IPS-20b (cell line): ENCODE results near the gene ITPKC.
"Not testable (repeated sequence)": the region's sequence is repeated elsewhere in the genome, so short reads cannot be mapped to it uniquely, and the experiment has no call there.

Source experiments
- H3K27ac ChIP-seq: one replicate; pipeline ENCODE4 v1.5.1; 2013; ENCODE audit warnings: low read length
- H3K27me3 ChIP-seq: 2 replicates; pipeline ENCODE4 v1.6.1; 2013; ENCODE audit warnings: mild to moderate bottlenecking, low read length, inconsistent platforms; ENCODE audit not compliant: insufficient read depth
- H3K36me3 ChIP-seq: 2 replicates; pipeline ENCODE4 v1.6.1; 2013; ENCODE audit warnings: low read depth, mild to moderate bottlenecking, inconsistent platforms, low read length, moderate library complexity; ENCODE audit not compliant: insufficient read depth
- H3K4me1 ChIP-seq: 2 replicates; pipeline ENCODE4 v1.6.1; 2013; ENCODE audit warnings: mild to moderate bottlenecking, control low read depth, inconsistent platforms, low read length, moderate library complexity; ENCODE audit not compliant: insufficient read depth
- H3K4me3 ChIP-seq: 2 replicates; pipeline ENCODE4 v1.5.1; 2013; ENCODE audit warnings: mild to moderate bottlenecking, low read length, inconsistent platforms
- H3K9ac ChIP-seq: 2 replicates; pipeline ENCODE4 v1.6.1; 2013; ENCODE audit warnings: low read depth, mild to moderate bottlenecking, inconsistent platforms, low read length, moderate library complexity
- H3K9me3 ChIP-seq: 2 replicates; pipeline ENCODE4 v1.6.1; 2013; ENCODE audit warnings: mild to moderate bottlenecking, low read depth, low read length, inconsistent platforms; ENCODE audit not compliant: insufficient read depth

Gene ITPKC

DNA sequence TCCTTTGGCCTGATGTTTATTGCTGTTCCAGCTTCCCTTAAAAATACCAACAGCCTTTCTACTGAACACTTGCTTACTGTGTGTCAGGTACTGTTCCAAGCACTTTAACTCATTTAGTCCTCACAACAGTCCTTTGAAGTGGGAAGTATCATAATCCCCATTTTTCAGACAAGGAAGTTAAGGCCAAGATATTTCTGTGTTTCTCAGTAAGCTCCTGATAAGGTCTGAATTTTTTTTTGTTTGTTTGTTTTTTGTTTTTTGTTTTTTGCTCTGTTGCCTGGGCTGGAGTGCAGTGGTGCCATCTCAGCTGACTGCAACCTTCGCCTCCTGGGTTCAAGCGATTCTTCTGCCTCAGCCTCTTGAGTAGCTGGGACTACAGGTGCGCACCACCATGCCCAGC lies 41.6 kb downstream of the ITPKC start:
- Histone ChIP-seq H3K4me3 (no peak overlapping the region), H3K27ac (no peak overlapping the region), H3K4me1 (peaks cover 4% of the 10 kb centered on the region; the same call in 1 of the 2 replicates), H3K27me3 (no peaks in the 10 kb centered on the region), H3K9me3 (no peaks in the 10 kb centered on the region), H3K36me3 (peaks cover 92% of the 10 kb centered on the region), H3K9ac (no peak overlapping the region)

DNA sequence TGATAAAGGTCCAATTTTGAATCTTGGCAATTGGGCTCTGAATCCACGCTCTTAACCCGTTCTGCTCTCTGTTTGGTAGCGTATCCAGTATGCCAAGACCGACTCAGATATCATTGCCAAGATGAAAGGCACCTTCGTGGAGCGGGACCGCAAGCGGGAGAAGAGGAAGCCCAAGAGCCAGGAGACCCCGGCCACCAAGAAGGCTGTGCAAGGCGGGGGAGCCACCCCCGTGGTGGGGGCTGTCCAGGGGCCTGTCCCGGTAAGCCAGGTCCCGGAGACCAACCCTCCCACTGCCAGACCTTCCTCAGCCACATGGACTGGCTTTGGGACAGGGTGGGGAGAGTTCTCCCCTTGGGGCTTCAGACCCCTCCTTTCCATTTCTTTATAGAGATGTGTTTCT lies 42.4 kb downstream of the ITPKC start:
- Histone ChIP-seq H3K27me3 (no peaks in the 10 kb centered on the region), H3K4me3 (no peak overlapping the region)

DNA sequence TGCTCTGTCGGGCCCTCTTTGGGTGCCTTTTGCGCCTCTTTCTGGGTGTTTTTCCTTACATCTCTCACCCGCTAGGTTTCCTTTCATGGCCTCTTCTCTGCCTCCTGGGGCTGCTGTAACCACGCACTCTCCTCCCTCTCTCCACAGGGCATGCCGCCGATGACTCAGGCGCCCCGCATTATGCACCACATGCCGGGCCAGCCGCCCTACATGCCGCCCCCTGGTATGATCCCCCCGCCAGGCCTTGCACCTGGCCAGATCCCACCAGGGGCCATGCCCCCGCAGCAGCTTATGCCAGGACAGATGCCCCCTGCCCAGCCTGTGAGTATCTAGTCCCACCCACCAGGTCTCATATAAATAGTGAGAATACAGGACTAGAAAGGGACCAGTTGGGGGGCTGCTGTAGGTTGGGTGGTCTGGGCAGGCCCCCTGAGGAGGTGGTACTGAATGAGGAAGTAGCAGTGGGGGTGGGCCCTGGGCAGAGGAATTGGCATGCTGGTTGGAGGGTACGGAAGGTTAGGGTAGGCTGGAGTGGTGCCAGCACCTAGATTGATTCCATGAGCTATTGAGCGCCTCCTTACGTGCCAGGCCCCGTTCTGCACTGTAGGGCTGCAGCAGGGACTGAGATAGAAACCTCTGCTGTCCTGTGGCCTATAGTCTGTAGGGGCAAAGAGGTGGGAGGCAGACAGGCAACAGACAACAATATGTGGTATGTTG lies 46.0 kb downstream of the ITPKC start:
- H3K27ac ChIP-seq = no peak overlapping the region
- no peaks in the 10 kb centered on the region for H3K9me3 ChIP-seq
- H3K9ac ChIP-seq = no peak overlapping the region
- no peaks in the 10 kb centered on the region for H3K4me1 ChIP-seq
- no peaks in the 10 kb centered on the region for H3K27me3 ChIP-seq
- H3K4me3 ChIP-seq = no peak overlapping the region
- H3K36me3 ChIP-seq = peaks cover 85% of the 10 kb centered on the region

More for the DNA sequence above, 42.4 kb downstream of the ITPKC start:
- Histone ChIP-seq H3K9me3 (no peaks in the 10 kb centered on the region), H3K4me1 (peaks cover 2% of the 10 kb centered on the region; the same call in 1 of the 2 replicates), H3K36me3 (peaks cover 96% of the 10 kb centered on the region), H3K27ac (no peak overlapping the region), H3K9ac (no peak overlapping the region)

DNA sequence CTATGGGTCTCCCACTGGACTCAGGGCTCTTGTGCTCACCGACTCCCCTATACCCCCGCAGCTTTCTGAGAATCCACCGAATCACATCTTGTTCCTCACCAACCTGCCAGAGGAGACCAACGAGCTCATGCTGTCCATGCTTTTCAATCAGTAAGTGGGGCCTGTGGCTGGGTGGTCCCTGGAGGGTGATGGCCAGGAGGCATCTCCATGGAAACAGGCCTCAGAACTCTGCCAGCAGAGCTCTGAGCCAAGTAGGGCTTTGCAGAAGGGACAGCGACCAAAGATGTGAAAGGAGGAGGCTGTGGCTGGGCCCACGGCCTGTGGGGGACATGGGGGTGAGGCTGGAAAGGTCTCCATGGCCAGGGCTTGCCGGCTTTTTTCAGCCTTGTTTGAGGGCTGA lies 46.6 kb downstream of the ITPKC start:
- Histone ChIP-seq H3K4me3 (no peak overlapping the region), H3K9me3 (no peaks in the 10 kb centered on the region), H3K36me3 (peaks cover 79% of the 10 kb centered on the region), H3K27ac (no peak overlapping the region), H3K4me1 (no peaks in the 10 kb centered on the region), H3K9ac (no peak overlapping the region), H3K27me3 (no peaks in the 10 kb centered on the region)

DNA sequence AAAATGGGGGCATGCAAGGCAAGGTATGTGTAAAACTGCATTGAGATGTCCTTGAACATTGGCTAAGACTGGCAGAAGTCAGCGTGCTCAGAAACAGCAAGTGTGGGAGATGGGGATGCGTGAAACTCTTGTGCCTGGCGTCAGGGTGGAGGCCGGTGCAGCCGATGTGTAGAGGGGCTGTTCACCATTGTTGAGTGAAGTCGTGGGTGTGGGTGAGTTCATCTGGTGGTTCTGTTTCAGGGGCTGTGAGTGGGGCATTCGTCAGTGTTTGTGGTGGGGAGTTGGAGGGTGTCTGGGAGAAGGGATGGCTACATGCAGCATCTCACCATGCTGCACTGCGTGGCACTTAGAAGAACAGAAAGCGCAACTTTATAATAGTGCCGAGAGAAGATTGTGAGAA lies 47.1 kb downstream of the ITPKC start:
- Histone ChIP-seq H3K4me3 (no peak overlapping the region), H3K4me1 (no peaks in the 10 kb centered on the region), H3K9ac (no peak overlapping the region), H3K27ac (no peak overlapping the region), H3K9me3 (no peaks in the 10 kb centered on the region), H3K36me3 (peaks cover 74% of the 10 kb centered on the region), H3K27me3 (no peaks in the 10 kb centered on the region)

DNA sequence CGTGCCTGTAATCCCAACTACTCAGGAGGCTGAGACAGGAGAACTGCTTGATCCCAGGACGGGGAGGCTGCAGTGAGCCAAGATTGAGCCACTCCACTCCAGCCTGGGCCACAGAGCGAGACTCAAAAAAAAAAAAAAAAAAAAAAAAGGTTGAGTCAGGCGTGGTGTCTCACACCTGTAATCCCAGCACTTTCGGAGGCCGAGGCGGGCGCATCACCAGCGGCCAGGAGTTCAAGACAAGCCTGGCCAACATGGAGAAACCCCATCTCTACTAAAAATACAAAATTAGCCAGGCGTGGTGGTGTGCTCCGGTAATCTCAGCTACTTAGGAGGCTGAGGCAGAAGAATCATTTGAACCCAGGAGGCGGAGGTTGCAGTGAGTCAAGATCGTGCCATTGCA lies 49.5 kb downstream of the ITPKC start:
- peaks cover 50% of the 10 kb centered on the region for H3K36me3 ChIP-seq
- not testable (repeated sequence) for H3K4me1 ChIP-seq, H3K27me3 ChIP-seq, H3K27ac ChIP-seq, H3K9me3 ChIP-seq, H3K4me3 ChIP-seq, H3K9ac ChIP-seq

DNA sequence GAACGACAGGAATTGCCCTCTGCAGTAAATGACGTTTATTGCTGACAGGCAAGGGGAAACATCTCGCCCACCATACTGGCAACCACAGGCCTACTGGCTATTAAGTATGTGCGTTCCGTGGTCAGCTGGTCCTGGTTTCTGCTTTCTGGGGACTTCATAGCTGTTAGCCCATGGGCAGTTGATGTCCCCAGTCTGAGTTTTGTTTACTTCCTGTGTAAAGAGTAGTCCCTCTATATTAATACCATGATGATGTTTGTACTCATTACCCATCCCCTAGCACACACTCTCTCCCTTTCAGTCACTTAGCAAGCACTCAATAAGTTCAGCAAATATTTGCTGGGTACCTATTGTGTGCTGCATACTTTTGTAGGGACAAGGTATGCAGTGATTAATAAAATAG lies 52.0 kb downstream of the ITPKC start:
- Histone ChIP-seq H3K27ac (no peak overlapping the region), H3K9ac (no peak overlapping the region), H3K9me3 (no peaks in the 10 kb centered on the region), H3K4me3 (no peak overlapping the region), H3K36me3 (peaks cover 25% of the 10 kb centered on the region), H3K4me1 (no peaks in the 10 kb centered on the region), H3K27me3 (no peaks in the 10 kb centered on the region)

DNA sequence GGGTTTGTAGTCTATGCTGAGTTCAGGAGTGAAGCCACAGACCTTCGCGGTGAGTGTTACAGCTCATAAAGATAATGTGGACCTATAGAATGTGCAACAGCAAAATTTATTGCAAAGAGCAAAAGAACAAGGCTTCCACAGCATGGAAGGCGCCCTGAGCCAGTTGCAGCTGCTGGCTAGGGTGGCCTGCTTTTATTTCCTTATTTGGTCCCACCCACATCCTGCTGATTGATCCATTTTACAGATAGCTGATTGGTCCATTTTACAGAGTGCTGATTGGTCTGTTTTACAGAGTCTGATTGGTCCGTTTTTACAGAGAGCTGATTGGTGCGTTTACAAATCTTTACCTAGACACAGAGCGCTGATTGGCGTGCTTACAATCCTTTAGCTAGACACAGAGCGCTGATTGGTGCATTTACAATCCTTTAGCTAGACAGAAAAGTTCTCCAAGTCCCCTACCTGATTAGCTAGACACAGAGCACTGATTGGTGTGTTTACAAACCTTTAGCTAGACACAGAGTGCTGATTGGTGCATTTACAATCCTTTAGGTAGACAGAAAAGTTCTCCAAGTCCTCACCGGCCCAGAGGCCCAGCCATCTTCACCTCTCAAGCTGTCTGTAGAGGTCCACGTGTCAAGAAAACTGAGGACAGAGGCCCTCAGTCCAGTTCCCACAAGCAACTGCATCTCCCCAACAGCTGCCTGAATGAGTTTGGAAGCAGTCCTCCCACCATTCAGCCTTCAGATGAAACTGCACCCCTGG lies 54.4 kb downstream of the ITPKC start:
- not testable (repeated sequence) for H3K36me3 ChIP-seq

DNA sequence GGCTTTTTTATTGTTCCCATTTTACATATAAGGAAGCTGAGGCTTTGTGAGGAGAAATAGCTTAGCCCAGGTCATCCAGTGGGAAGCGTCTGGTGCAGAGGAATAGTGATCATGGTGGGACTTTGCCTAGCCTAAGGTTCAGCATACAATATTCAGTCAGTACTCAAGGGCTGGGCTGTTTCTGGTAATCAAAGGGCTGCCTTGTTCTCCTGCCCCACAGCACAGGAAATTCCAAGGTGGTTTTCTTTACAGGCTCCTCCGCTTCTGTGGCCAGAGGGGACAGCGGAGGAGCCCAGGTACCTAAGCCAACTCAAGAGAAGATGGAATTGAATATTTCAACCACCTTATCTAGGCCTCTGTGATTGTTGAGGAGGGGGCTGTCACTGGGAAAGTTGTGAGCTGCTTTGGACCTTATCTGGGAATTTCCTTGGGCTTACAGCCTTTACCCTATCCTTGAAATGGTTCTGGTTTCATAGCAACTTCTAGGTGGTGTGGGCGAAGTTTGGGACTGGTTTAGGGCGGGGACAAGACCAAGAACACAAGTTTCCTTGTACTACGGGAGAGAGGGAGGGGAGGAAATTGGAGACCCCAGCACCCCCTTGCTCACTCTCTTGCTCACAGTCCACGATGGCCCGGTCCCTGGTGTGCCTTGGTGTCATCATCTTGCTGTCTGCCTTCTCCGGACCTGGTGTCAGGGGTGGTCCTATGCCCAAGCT lies 58.2 kb downstream of the ITPKC start, which contains the start of gene MIA:
Gene MIA, plus strand, starts transcription at position 606 of the 716 bp plus-strand sequence. Its CDS starts 22 bp downstream, at position 628.
- H3K27me3 ChIP-seq = no peaks in the 10 kb centered on the region
- H3K36me3 ChIP-seq = no peaks in the 10 kb centered on the region
- no peak within 1 kb of the TSS for H3K9ac ChIP-seq
- no peak within 1 kb of the TSS for H3K27ac ChIP-seq
- peaks cover 4% of the 10 kb centered on the region; the same call in 1 of the 2 replicates for H3K4me1 ChIP-seq
- no peaks in the 10 kb centered on the region for H3K9me3 ChIP-seq
- H3K4me3 ChIP-seq = no peak within 1 kb of the TSS

More for the DNA sequence above, 54.4 kb downstream of the ITPKC start:
- not testable (repeated sequence) for H3K9me3 ChIP-seq, H3K27me3 ChIP-seq, H3K4me1 ChIP-seq, H3K27ac ChIP-seq, H3K9ac ChIP-seq, H3K4me3 ChIP-seq

DNA sequence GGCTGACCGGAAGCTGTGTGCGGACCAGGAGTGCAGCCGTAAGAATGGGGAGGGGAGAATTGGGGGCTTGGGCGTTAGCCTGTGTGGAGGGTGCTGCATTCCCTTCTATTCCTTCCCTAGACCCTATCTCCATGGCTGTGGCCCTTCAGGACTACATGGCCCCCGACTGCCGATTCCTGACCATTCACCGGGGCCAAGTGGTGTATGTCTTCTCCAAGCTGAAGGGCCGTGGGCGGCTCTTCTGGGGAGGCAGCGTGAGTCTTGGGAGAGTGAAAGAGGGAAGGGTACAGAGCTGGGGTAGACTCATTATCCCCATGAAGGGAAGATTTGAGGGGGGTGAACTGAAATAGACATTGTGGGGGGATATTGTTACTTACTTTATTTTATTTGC lies 58.7 kb downstream of the ITPKC start:
- Histone ChIP-seq H3K36me3 (no peaks in the 10 kb centered on the region), H3K27me3 (no peaks in the 10 kb centered on the region), H3K4me3 (no peak overlapping the region), H3K27ac (no peak overlapping the region), H3K4me1 (peaks cover 4% of the 10 kb centered on the region; the same call in 1 of the 2 replicates), H3K9ac (no peak overlapping the region), H3K9me3 (no peaks in the 10 kb centered on the region)

DNA sequence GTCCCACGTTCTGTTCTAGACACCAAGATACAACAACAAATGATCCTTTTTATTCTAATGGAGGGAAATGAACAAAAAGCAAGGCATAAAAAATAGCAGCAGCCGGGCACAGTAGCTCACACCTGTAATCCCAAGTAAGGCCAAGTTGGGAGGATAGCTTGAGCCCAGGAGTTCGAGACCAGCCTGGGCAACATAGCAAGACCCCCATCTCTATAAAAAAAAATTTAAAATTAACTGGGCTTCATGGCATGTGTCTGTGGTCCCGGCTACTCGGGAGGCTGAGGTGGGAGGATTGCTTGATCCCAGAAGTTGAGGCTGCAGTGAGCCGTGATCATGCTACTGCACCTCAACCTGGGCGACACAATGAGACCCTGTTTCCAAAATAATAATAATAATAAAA lies 59.5 kb downstream of the ITPKC start:
- Histone ChIP-seq H3K27ac (no peak overlapping the region), H3K9me3 (no peaks in the 10 kb centered on the region), H3K9ac (no peak overlapping the region), H3K4me3 (no peak overlapping the region), H3K27me3 (no peaks in the 10 kb centered on the region), H3K36me3 (no peaks in the 10 kb centered on the region), H3K4me1 (peaks cover 4% of the 10 kb centered on the region; the same call in 1 of the 2 replicates)
